HG03457 (cell line): ENCODE measurements around the gene PPP4R4.

Source experiments
- ATAC-seq: cut with Tn5 transposase; IDR thresholded peaks from one replicate; pipeline ENCODE4 v1.9.1; 2021; ENCODE audit warnings: moderate number of reproducible peaks; ENCODE audit not compliant: unreplicated experiment

The PPP4R4 gene

DNA sequence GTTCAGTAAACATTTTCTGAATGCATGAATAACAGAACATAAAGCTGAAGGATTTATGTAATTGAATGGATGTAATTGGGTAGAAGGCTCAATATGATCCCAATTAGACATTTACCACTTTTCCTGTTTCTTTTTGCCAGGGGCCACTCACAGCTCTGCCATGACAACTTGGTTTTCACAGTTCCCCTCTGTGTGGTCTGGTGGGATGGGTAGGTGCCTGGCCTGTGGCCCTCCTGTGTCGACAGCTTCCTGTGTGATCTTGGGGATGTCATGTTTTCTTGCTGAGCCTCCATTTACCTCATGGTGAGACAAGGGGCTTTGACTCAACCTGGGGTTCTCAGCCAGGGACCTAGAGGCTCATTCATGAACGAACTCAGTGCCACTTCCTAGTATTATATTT, 131.5 kb downstream of the PPP4R4 start:
- no peak for ATAC-seq

DNA sequence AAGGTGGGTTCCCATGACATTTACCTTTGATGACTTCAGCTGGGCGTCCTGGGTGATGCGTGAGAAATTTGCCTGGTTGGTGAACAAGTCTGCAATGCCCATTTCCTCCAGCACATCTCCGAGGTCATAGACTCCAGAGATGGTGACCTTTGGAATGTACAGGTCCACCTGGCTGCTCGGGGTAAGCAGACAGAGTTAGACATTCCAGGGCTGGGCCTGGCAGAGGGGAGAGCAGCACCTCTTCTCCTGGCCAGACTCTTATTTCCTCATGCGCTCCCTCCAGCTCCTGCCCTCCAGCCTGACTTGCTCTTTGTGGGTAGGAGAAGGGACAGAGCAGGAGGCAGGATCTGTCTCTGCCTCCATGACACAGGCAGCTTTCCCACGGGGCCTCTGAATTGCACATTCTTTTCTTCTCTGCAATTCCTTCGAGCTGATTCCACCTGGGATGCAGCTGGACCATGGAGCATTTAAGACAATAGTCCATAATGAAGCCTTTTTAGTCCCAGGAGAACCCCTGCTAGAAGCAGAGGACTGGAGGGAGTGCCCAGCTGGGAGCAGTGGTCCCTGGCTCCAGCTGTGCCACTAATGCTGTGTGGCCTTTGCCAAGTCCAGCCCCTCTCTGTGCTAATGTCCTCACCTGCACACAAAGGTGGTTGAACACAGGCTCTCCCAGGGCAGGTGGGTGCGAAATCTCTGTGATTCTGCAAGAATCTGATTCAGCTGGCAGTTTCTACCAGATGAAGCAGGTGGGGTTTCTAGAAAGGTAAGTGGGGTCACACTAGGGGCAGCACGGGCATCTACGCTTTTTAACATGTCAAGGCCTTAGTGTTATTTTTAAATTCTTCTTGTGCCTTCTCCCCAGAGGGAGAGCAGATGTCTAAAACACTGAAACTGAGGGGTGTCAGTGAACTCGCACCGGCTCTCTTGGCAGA, 132.2 kb downstream of the PPP4R4 start:
- ATAC-seq: no peak

DNA sequence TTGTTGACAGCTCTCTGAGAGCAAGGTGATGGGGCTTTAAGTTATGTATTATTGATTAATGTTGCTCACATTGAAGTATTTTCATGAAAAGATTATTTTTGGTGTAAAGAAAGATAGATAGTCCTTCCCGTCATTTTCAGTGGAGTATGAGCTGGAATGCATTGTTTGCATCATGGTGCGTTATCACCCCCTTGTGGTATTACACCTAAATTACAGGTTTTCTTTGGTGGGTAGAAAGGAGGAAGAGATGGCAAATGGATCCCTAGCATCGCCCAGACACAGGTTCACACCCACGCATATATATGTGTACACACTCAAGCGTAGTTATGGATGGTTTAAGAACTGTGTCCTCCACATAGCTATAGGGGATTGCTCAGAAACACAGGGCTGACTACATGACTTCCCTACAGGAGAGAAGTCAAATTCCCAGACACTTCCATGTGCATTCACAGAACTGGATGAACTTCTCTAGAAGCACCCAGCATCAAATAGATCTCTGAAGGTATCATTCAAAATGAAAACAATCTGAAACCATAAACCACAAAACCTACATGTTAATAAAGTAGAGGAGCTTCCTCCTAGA, 133.4 kb downstream of the PPP4R4 start:
- ATAC-seq: no peak

DNA sequence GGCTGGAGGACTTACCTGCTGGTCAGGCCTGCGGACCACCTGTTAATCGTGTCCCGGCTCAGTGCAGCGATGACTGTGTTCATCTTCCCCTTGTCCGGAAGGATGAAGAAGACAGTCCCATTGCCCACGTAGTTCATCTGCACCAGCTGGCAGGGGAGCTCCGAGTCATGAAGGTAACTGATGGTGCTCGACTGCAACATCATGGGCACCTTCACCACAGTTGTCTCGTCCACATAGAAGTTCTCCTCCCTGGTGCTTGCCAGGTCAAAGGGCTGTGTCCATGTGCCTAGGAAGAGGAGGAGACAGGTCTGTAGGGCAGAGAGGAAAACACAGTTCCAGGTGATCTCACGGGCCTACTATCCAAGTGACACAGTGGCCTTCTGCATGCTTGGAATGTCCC, 135.6 kb downstream of the PPP4R4 start:
- ATAC-seq: no peak

DNA sequence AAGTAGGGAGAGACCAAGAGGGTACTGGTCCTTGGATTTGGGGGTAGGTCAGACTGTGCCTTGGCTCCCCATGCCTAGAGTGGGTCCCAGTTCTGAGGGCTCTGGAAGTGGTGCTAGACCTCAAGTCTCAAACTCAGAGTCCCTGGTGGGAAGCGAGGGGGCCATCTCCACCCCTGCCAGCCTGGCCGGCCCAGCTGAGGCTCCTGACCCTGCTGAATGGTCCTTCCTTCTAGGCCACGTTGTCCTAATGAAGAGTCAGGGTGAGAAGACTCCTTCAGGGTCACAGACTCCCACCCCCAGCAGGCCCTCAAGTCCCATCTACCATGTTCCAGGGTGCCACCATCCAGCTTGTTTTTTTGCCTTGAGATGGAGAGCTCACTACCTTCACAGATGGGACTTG, 136.1 kb downstream of the PPP4R4 start:
- no peak for ATAC-seq

DNA sequence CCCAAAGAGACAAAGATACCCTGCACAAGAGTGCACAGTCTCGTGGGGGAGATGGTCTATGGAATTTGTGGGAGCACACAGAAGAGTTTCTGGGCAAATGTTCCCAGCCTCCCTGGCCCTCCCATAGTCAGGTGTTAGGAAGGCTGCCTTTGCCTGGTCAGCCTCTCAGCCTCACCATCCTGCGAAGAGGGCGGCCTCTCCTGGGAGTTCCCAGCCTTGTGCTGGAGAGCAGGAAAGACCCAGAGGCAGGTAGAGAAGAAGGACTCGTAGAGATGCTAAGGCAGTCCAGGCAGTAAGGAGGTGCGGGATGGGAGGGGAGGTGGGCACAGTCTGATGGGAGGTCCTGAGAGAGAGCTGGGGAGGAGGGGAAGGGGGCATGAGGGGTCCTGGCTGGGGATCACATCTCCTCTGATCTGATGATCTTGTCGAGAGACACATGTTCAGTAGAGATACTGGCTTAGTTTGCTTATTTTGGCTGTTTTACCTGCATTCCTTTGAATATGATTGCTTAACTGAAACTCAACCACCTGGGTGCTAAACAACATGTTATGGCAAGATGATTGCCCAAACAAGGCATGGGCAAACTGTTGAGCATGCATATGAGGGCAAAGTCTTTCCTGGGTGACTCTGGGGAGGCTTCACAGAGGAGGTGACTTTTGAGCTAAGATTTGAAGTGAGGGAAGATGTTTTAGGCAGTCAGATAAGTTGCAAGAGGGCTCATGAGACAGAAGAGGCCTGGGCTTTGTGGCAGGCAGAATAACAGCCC, 138.5 kb downstream of the PPP4R4 start:
- no peak for ATAC-seq

DNA sequence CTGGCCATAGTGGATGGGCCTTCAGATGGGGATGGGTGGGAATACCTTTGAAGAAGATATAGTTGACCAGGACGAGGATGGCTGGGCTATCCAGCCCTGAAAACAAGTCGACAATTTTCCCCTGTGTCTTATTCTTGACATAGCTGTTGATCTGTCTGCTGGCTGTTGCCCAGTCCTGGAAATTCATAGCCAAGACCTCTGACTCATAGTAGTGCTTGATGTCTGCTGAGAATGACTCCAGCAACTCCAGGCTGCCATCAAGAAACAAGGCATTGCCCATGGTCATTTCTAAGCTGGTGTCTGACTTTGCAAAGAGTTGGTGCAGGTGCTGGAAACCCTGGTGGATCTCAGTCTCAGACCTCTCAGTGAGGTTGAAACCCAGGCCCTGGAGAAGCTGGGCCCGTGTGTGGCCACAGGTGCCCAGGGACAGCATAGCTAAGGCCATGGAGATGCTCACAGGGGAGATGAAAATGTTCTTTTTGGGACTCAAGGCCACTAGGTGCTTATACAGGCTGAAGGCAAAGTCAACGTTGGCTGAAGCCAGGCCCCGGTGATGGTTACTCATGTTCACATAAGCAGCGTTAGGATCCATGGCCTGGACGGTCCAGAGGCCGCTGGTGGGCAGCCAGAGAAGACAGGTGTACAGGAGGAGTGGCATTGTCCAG, 140.0 kb downstream of the PPP4R4 start:
- no peak for ATAC-seq

DNA sequence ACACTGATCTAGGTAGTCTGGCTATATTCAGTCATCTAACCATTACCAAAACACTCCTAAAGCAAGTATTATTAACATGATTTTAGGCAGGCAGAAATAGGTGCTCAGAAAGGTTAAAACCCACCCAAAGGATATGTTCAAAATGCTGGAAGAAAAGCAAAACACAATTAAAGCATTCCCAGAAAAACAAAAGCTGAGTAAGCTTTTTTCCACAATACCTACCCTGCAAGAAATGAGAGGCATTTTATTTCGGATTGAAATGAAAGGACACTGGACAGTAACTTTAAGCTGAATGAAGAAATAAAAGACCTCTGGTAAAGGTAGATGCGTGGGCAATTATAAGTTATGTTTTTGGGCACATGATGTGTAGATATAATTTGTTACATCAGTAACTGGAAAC, 140.8 kb downstream of the PPP4R4 start:
- no peak for ATAC-seq

DNA sequence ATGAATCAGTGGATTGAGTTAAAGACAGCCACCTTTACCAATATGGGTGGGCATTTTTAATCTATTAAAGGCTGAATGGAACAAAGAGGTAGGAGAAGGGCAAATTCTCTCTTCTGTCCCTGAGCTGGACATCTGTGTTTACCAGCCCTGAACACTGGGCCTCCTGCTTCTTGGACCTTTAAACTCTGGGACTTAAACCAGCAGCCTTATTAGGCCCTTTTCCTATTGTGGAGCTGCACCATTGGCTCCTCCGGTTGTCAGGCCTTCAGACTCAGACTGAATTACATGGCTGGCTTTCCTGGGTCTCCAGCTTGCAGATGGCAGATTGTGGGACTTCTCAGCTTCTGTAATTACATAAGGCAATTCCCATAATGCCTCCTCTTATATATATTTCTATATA, 142.6 kb downstream of the PPP4R4 start:
- no peak for ATAC-seq

DNA sequence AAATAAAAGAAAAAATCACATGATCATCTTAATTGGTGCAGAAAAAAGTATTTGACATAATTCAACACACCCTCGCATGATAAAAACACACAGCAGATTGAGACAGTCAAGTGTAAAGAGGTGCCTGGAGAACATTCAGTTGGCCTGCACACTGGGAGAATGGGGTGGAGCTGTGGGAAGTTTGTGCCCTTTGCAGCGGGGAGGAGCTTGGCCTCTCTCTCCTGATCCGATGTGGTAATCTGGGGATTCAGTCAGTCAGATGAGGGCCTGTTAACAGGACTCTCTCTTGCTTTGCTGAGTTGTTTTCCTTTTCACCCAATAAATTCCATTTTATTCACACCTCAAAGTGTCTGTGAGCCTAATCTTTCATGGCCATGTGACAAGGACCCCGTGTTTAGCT, 143.1 kb downstream of the PPP4R4 start:
- no peak for ATAC-seq

DNA sequence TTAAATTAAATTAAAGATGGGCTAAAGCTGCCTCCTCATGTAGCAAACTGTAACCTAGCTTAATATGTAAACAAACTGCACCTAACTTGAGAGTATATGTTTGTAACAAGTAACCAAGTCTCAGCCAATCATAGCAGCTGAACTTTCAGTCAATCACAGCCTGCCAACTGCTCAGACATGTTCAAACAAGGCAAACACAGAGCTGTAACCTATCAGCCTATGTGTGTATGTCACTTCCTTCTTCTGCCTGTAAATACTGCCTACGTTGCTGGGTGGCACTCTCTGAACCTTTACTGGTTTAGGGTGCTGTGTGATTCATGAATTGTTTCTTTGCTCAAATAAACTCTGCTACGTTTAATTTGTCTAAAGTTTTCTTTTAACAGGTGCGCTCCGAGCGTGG, 146.1 kb downstream of the PPP4R4 start:
- no peak for ATAC-seq

DNA sequence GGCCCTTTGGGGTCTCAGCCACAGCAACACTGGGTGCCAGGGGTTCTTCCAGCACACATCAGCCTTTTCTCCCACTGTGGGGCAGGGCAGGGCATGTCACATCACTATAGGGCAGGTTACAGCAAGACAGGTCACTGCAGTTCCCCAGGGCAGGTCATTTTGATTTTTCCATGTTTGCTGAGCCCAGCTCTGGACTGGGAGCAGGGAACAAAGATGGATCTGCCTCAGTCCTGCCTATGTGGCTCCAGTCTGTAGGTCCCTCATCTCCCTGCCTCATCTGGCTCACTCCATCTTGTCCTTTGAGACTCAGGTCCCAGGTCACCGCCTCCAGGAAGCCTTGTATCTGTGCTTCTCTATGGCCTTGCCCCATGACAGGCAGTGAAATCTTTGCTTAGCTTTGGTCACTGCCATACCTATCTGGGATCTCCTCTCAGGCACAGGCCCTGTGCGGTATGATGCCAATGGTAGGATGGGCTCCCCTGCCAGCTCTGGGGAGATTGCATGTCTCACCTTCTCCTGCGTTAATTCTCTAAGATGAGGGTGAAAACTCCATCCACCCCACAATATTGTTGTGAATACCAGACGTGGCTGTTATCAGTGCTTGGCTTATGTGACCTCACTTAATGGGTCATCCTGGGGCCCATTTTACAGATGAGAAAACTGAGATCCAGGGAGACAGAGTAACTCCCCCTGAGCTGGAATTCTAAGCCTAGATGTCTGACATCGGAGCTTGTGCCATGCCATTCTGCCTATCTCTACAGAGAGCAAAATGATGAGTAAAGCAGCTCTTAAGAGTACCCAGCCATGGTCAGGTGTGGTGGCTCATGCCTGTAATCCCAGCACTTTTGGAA, 147.5 kb downstream of the PPP4R4 start:
- ATAC-seq: no peak

DNA sequence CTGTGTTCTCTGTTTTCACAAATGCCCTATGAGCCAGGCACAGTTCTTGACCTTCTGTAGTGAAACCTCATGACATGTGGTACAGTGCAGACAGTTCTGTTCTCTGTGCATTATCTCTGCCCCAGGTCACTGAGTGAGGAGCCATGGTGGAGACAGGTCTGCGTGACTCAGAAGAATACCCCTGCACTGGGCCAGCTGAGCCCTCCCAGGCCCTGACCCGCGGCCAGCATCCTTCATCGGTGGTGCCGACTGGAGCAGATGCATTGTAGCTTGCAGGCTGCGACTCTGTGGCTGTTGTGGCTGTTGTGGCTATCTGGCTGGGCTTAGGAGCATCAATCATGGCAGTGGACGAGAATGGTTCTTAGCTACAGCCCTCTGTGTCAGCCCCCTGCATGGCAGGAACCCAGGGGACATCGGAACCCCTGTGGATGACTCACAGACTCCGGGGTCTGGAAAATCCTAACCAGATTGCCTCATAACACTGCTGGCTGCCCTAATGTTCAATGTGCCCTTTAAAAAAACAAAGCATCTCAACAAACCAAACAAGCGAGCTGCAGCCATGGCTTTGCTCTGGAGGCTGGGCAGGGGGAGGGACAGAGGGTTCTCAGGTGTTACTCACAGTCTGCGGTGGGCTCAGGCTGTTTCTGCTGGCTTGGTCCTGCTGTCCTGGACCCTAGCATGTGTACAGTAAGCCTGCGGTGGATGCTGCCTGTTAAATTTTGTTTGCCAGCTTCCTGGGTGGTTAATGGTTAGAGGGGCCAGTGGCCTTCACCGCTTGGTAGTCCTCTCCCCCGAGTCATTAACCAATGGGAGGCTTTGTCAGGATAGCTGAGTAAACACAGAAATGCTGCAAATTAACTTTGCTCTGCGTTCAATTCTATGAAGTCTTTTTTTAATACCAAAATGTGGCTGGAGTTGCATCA, 148.8 kb downstream of the PPP4R4 start, which contains the start of gene SERPINA6:
Gene SERPINA6, minus strand, starts transcription at position 689 of the 923 bp plus-strand sequence. CDS start 8,688 bp downstream, outside the sequence.
- ATAC-seq: no peak

DNA sequence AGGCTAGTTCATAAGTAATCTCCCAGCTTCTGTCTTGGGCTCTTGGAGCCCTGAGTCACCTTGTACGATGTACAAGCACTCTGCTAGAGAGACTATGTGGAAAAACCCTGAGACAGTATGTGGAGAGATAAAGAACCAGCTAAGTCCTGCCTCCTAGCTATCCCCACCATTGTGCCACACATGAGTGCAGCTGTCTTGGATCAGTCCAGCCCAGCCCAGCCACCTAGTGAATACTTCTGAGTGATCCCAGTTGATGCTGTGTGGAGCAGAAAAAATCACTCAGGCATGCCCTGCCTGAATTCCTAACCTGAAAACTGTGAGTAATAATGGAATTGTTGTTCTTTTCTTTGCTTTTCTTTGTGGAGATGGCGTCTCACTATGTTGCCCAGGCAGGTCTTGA, 154.1 kb downstream of the PPP4R4 start:
- ATAC-seq: no peak
